NB4 (cell line): ENCODE results near the gene AQR.

Experiments used
- DNase-seq: peaks from one replicate; pipeline ENCODE4 v3.0.0; 2010; ENCODE audit warnings: low read depth
- H3K4me3 ChIP-seq: one replicate; pipeline ENCODE4 v1.5.1; 2011; ENCODE audit warnings: mild to moderate bottlenecking, low read depth, low read length, moderate library complexity
- CTCF ChIP-seq: IDR thresholded peaks from one replicate; pipeline ENCODE4 v1.5.1; 2012; ENCODE audit warnings: low read depth, low read length
- MYC ChIP-seq: IDR thresholded peaks from 2 replicates; pipeline ENCODE4 v1.6.1; 2011; ENCODE audit warnings: low read depth, low read length
- POLR2A ChIP-seq: IDR thresholded peaks from 2 replicates; pipeline ENCODE4 v1.6.1; 2011; ENCODE audit warnings: mild to moderate bottlenecking; ENCODE audit not compliant: insufficient read length; ENCODE audit errors: extremely low read depth
- TF ChIP-seq, protein P1 (sequence below): IDR thresholded peaks from 2 replicates; pipeline ENCODE4 v1.6.1; 2011; ENCODE audit warnings: low read depth, low read length

AQR gene

GRCh38 chr15:34802371-34802770 lies 167.2 kb downstream of the AQR start:
- TF ChIP-seq CTCF (no peak), MYC (no peak), POLR2A (no peak)
- TF ChIP-seq, protein P1, sequence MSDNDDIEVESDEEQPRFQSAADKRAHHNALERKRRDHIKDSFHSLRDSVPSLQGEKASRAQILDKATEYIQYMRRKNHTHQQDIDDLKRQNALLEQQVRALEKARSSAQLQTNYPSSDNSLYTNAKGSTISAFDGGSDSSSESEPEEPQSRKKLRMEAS: no peak
- H3K4me3 ChIP-seq: no peak overlapping the region
- DNase-seq: no peak
